ENCODE measurements around the gene ARHGAP26.

DNA sequence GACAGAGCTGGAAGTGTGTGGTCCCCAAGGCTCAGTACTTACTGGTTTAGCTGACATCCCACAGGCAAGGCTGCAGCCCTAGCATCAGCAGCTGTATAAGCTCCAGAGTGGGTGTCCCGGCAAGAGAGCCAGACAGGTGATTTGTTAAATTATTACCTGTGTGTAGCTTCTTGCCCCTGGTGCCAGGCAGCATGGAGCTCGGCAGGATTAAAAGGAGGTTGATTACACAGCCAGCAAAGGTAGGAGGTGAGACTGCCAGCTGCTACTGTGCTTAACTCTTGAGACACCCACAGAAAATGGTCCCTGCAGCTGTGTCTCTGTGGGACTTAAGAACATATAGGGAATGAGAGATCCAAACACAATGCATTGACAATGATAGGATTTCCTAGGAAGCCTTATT, 54.2 kb downstream of the ARHGAP26 start:
- TF ChIP-seq ZNF274 (IDR thresholded peaks at IDR 0.05; ENCODE audit: low read depth, low read length): no peak
- TF ChIP-seq YY1 (IDR thresholded peaks at IDR 0.05; ENCODE audit: insufficient read depth, insufficient read length): no peak
- TF ChIP-seq SUZ12 (IDR thresholded peaks at IDR 0.05; ENCODE audit: extremely low read depth, insufficient read depth, insufficient read length): no peak

All from NT2/D1 (cell line).